IMR-90 (cell line): ENCODE data around the gene DSC2. TPM values are rescaled to one million over a fixed set of nuclear protein-coding genes. Genes with fewer than 3 reads are reported as not detected.

Source experiments
- ATAC-seq: fragments of 200-7000 bp; cut with Tn5 transposase; 2 replicates; pipeline ENCODE4 v1.9.1; 2020; ENCODE audit warnings: low read depth, mild to moderate bottlenecking, moderate library complexity
- BruUV-seq: library from RNA; stranded (reverse); fragments of 400-500 nt; replicated peaks from 2 replicates; lab custom pipeline; 2021; lab: Mats Ljungman, UMichigan
- CTCF ChIA-PET: fragments of 300-600 bp; formaldehyde crosslinking; extraction: SDS; loops from one replicate; lab custom pipeline; 2021; ENCODE audit warnings: antibody characterized with exemption; lab: Yijun Ruan, JAX
- POLR2A ChIA-PET: fragments of 300-600 bp; sonication (Branson Sonifier 250); formaldehyde crosslinking; loops from one replicate; lab custom pipeline; 2022; ENCODE audit warnings: antibody characterized with exemption; ENCODE audit not compliant: unreplicated experiment; lab: Charles Lee
- DNase-seq: peaks from one replicate; pipeline ENCODE4 v3.0.0; 2013
- H2AFZ ChIP-seq: replicated peaks from 2 replicates; pipeline ENCODE3; 2013; ENCODE audit warnings: low read length, mild to moderate bottlenecking; ENCODE audit not compliant: poor library complexity
- H2AK5ac ChIP-seq: 2 replicates; pipeline ENCODE4 v1.6.1; 2013; ENCODE audit warnings: low read depth, low read length, inconsistent platforms
- H2AK9ac ChIP-seq: replicated peaks from 2 replicates; pipeline ENCODE3; 2013; ENCODE audit warnings: mild to moderate bottlenecking, low read depth, low read length, moderate library complexity; ENCODE audit not compliant: poor library complexity
- H2BK120ac ChIP-seq: 2 replicates; pipeline ENCODE4 v1.6.1; 2013; ENCODE audit warnings: low read depth, low read length, inconsistent platforms
- H2BK15ac ChIP-seq: 3 replicates; pipeline ENCODE4 v1.6.1; 2013; ENCODE audit warnings: low read depth, low read length, inconsistent platforms
- H2BK20ac ChIP-seq: 2 replicates; pipeline ENCODE4 v1.6.1; 2013; ENCODE audit warnings: low read depth, mild to moderate bottlenecking, inconsistent platforms, low read length, moderate library complexity
- H2BK5ac ChIP-seq: 2 replicates; pipeline ENCODE4 v1.6.1; 2013; ENCODE audit warnings: mild to moderate bottlenecking, low read depth, low read length, inconsistent platforms; ENCODE audit not compliant: poor library complexity, severe bottlenecking
- H3K14ac ChIP-seq: replicated peaks from 2 replicates; pipeline ENCODE4 v1.6.1; 2013; ENCODE audit warnings: low read depth, low read length, inconsistent platforms
- H3K18ac ChIP-seq: 2 replicates; pipeline ENCODE4 v1.6.1; 2013; ENCODE audit warnings: low read depth, low read length, control low read depth
- H3K23ac ChIP-seq: 2 replicates; pipeline ENCODE4 v1.6.1; 2013; ENCODE audit warnings: low read depth, low read length, inconsistent platforms
- H3K27ac ChIP-seq: 2 replicates; pipeline ENCODE4 v1.5.1; 2013; ENCODE audit warnings: mild to moderate bottlenecking, control low read depth, low read length; ENCODE audit not compliant: insufficient read depth
- H3K27me3 ChIP-seq: 2 replicates; pipeline ENCODE4 v1.6.1; 2013; ENCODE audit warnings: low read length; ENCODE audit not compliant: control insufficient read depth, insufficient read depth
- H3K36me3 ChIP-seq: 2 replicates; pipeline ENCODE4 v1.6.1; 2013; ENCODE audit warnings: low read length, mixed read lengths; ENCODE audit not compliant: control insufficient read depth, insufficient read depth
- H3K4ac ChIP-seq: 2 replicates; pipeline ENCODE4 v1.6.1; 2013; ENCODE audit warnings: low read depth, low read length, inconsistent platforms
- H3K4me1 ChIP-seq: 2 replicates; pipeline ENCODE4 v1.6.1; 2013; ENCODE audit warnings: low read length, mixed read lengths; ENCODE audit not compliant: control insufficient read depth, insufficient read depth
- H3K4me2 ChIP-seq: 2 replicates; pipeline ENCODE4 v1.6.1; 2013; ENCODE audit warnings: low read depth, mild to moderate bottlenecking, control low read depth, low read length, moderate library complexity
- H3K4me3 ChIP-seq: 2 replicates; pipeline ENCODE4 v1.5.1; 2013; ENCODE audit warnings: low read depth, mild to moderate bottlenecking, control low read depth, low read length, moderate library complexity; ENCODE audit not compliant: insufficient read depth
- H3K56ac ChIP-seq: 2 replicates; pipeline ENCODE4 v1.6.1; 2013; ENCODE audit warnings: low read length, inconsistent platforms; ENCODE audit not compliant: insufficient read depth; ENCODE audit errors: extremely low read depth
- H3K79me1 ChIP-seq, 2 experiments: 2 replicates each; pipeline ENCODE4 v1.6.1; 2013; ENCODE audit warnings: low read length in 2 of 2, inconsistent platforms in 1 of 2, low read depth in 1 of 2
- H3K9ac ChIP-seq: 2 replicates; pipeline ENCODE4 v1.6.1; 2013; ENCODE audit warnings: low read depth, low read length, control low read depth
- H3K9me1 ChIP-seq: 2 replicates; pipeline ENCODE4 v1.6.1; 2013; ENCODE audit warnings: low read length, inconsistent platforms; ENCODE audit not compliant: insufficient read depth
- H3K9me3 ChIP-seq: 2 replicates; pipeline ENCODE4 v1.6.1; 2013; ENCODE audit warnings: low read length; ENCODE audit not compliant: control insufficient read depth, insufficient read depth
- H4K20me1 ChIP-seq: 2 replicates; pipeline ENCODE4 v1.6.1; 2013; ENCODE audit warnings: low read length, inconsistent platforms; ENCODE audit not compliant: insufficient read depth
- H4K5ac ChIP-seq: 2 replicates; pipeline ENCODE4 v1.6.1; 2013; ENCODE audit warnings: mild to moderate bottlenecking, low read depth, low read length, control low read depth
- H4K8ac ChIP-seq, 2 experiments: 2 replicates each; pipeline ENCODE4 v1.6.1; 2013; ENCODE audit warnings: low read depth in 2 of 2, low read length in 2 of 2, control low read depth in 1 of 2, inconsistent platforms in 1 of 2
- H4K91ac ChIP-seq: 2 replicates; pipeline ENCODE4 v1.6.1; 2013; ENCODE audit warnings: low read depth, low read length, inconsistent platforms; ENCODE audit not compliant: insufficient read depth
- CEBPB ChIP-seq: IDR thresholded peaks from 2 replicates; pipeline ENCODE4 v1.6.1; 2012; ENCODE audit warnings: low read depth, low read length, improper control_type of control experiment
- CHD1 ChIP-seq: IDR thresholded peaks from 2 replicates; pipeline ENCODE4 v1.6.1; 2012; ENCODE audit warnings: low read depth, low read length, improper control_type of control experiment
- CTCF ChIP-seq: conservative IDR thresholded peaks from 2 replicates; pipeline ENCODE4 v1.5.1; 2012; ENCODE audit warnings: mild to moderate bottlenecking, low read depth, low read length, improper control_type of control experiment
- ELK1 ChIP-seq: fragments of 150-350 bp; IDR thresholded peaks from 2 replicates; pipeline ENCODE4 v1.6.1; 2016; ENCODE audit warnings: low read depth, mild to moderate bottlenecking, low read length, moderate library complexity, borderline replicate concordance
- FOS ChIP-seq: fragments of 150-350 bp; IDR thresholded peaks from 2 replicates; pipeline ENCODE4 v1.6.1; 2016; ENCODE audit warnings: low read depth, low read length
- MAFK ChIP-seq: IDR thresholded peaks from 2 replicates; pipeline ENCODE4 v1.6.1; 2012; ENCODE audit warnings: low read depth, low read length, improper control_type of control experiment
- MAZ ChIP-seq: IDR thresholded peaks from 2 replicates; pipeline ENCODE4 v1.6.1; 2012; ENCODE audit warnings: low read depth, mild to moderate bottlenecking, low read length, improper control_type of control experiment, moderate library complexity, borderline replicate concordance
- MXI1 ChIP-seq: IDR thresholded peaks from 2 replicates; pipeline ENCODE4 v1.6.1; 2012; ENCODE audit warnings: low read depth, mild to moderate bottlenecking, low read length, moderate library complexity, borderline replicate concordance
- NFE2L2 ChIP-seq: fragments of 150-350 bp; IDR thresholded peaks from 2 replicates; pipeline ENCODE4 v1.6.1; 2016; ENCODE audit warnings: low read depth, mild to moderate bottlenecking, low read length
- POLR2A ChIP-seq: IDR thresholded peaks from 2 replicates; pipeline ENCODE4 v1.6.1; 2012; ENCODE audit warnings: mild to moderate bottlenecking, low read depth, low read length
- RCOR1 ChIP-seq: IDR thresholded peaks from 2 replicates; pipeline ENCODE4 v1.6.1; 2012; ENCODE audit warnings: mild to moderate bottlenecking, low read length, improper control_type of control experiment; ENCODE audit not compliant: insufficient replicate concordance
- SMC3 ChIP-seq: fragments of 150-350 bp; IDR thresholded peaks from 2 replicates; pipeline ENCODE4 v1.6.1; 2016; ENCODE audit warnings: low read depth, mild to moderate bottlenecking, antibody characterized with exemption, low read length, moderate library complexity
- USF2 ChIP-seq: fragments of 150-350 bp; IDR thresholded peaks from 2 replicates; pipeline ENCODE4 v1.6.1; 2017; ENCODE audit warnings: mild to moderate bottlenecking, antibody characterized with exemption, low read length, low read depth
- WGBS, 2 experiments: methylation state at CpG; one replicate each; pipeline versions ENCODE4 v1.1.5 to v1.1.7; 2013; ENCODE audit warnings: missing lambda C conversion rate in 2 of 2; ENCODE audit not compliant: insufficient read length in 1 of 2; ENCODE audit errors: extremely low coverage in 2 of 2; 5-methylcytosine and 5-hydroxymethylcytosine counted together
- dilution Hi-C: fragments of 300-500 bp; cut with HindIII; formaldehyde crosslinking; loops from one replicate; pipeline ENCODE4 v1.14.3; 2018; ENCODE audit warnings: low sequenced_read_pairs; ENCODE audit not compliant: unreplicated experiment
- in situ Hi-C: fragments of 300-500 bp; cut with MboI; formaldehyde crosslinking; loops from 3 replicates; pipeline ENCODE4 v1.14.3; 2019; ENCODE audit warnings: low sequenced_read_pairs, inconsistent platforms, mixed read lengths
- intact Hi-C: fragments of 100-400 bp; cut with micrococcal nuclease; formaldehyde crosslinking; loops from 2 replicates; pipeline ENCODE4 v1.10.0; 2022
- polyA plus RNA-seq, 3 experiments: library from polyadenylated mRNA; depleted of rRNA; stranded (reverse); fragments of >200 nt; gene quantifications; 2 replicates each; pipeline ENCODE4 v1.2.3, GENCODE V29; 2012; ENCODE audit warnings: low replicate concordance in 1 of 3
- total RNA-seq: library from RNA; depleted of rRNA; stranded (reverse); fragments of >200 nt; gene quantifications from 2 replicates; pipeline ENCODE4 v1.2.3, GENCODE V29; 2012

Gene DSC2
- total and polyA plus RNA-seq, 2 of the 4 experiments (the other 2 are of a cell fraction): not detected

- POLR2A ChIA-PET: no interaction called here
- no CpG with 5 or more reads among the region's 3 CpGs for WGBS, 2 experiments
These were observed 43.3 kb downstream of the DSC2 start for GRCh38 chr18:31058897-31059296.

More at GRCh38 chr18:31058897-31059296, 43.3 kb downstream of the DSC2 start:
- Histone ChIP-seq H3K9me3 (no peaks in the 10 kb centered on the region), H2AK9ac (no peak overlapping the region), H3K4ac (no peak overlapping the region), H3K36me3 (no peaks in the 10 kb centered on the region), H3K4me2 (no peak overlapping the region), H2BK20ac (no peak overlapping the region), H3K56ac (no peak overlapping the region), H3K9ac (no peak overlapping the region), H3K18ac (no peak overlapping the region), H3K27ac (no peak overlapping the region), H3K4me1 (no peaks in the 10 kb centered on the region), H4K5ac (no peak overlapping the region), H2BK15ac (no peak overlapping the region), H2BK120ac (no peak overlapping the region), H4K8ac (no peak overlapping the region), H4K20me1 (no peaks in the 10 kb centered on the region), H3K9me1 (no peaks in the 10 kb centered on the region), H2AFZ (no peak overlapping the region), H2AK5ac (no peak overlapping the region), H2BK5ac (no peak overlapping the region), H3K23ac (no peak overlapping the region), H3K4me3 (no peak overlapping the region), H3K27me3 (no peaks in the 10 kb centered on the region), H3K14ac (no peak overlapping the region), H3K79me1 (no peaks in the 10 kb centered on the region), H4K91ac (no peak overlapping the region)
- ATAC-seq (no peak), DNase-seq (no peak)
- TF ChIP-seq RCOR1 (no peak), MXI1 (no peak), FOS (no peak), CTCF (no peak), NFE2L2 (no peak), CEBPB (no peak), POLR2A (no peak), USF2 (no peak), CHD1 (no peak), MAZ (no peak), MAFK (no peak), ELK1 (no peak), SMC3 (no peak)
- intact Hi-C loops: no loop called here
- CTCF ChIA-PET: no interaction called here
- dilution Hi-C loops: no loop called here
- no TSS peak for BruUV-seq
- in situ Hi-C loops: no loop called here
